ENCODE measurements around the gene ZNF232. TPM values are rescaled to one million over a fixed set of nuclear protein-coding genes. Genes with fewer than 3 reads are reported as not detected.
"Not testable (repeated sequence)": the region's sequence is repeated elsewhere in the genome, so short reads cannot be mapped to it uniquely, and the experiment has no call there.

The ZNF232 gene
- total RNA-seq, 1 donor from 2014 or later = 8.8 TPM

DNA sequence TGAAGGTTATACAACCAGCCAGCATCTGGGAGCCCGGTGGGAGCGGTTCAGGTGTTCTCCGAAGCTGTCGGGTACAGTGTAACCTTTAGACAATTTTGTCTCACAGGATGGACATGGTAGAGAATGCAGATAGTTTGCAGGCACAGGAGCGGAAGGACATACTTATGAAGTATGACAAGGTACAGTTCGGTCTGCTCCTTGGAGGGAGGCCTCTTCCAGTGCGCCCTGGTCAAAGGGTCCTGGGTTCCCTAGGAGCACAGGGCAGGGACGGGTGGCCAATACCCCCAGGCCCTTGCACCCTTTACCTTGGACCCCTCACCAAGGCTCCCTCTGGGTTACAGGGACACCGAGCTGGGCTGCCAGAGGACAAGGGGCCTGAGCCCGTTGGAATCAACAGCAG, 18.6 kb upstream of the ZNF232 start:
- not testable (repeated sequence) for DNase-seq (ENCODE audit: low read depth)

- DNase-seq (ENCODE audit: low read depth) = not testable (repeated sequence)
Measured at GRCh38 chr17:5129770-5130169, 18.1 kb upstream of the ZNF232 start.

DNA sequence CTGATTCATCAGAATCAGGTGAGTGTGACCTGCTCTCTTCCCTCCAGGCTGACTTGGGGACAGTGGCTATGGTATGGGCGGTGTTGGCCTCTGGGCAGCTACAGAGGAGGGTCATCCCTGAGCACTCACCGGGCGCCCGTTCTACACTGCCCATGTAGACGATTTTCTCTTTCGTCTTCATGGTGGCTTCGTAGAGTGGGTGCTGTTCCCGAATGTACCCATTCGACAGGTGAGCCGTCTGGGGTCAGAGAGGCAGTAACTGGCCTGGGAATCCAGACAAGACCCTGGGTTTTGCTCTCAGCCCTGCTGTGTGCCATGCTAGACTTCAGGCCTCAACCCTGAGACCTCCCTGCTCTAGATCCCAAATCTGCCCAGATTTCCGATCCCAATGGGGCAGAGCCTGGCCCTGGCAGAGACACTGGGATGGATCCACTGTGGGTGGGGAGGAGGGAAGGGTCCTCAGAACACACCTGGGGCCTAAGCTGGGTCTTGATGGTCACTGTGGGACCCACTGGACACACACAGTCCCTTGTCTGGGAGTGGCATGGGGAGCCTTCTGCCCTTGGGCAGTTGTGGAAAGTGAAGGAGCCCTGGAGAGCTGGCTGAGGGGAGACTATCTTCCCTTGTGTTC, 17.3 kb upstream of the ZNF232 start:
- DNase-seq (ENCODE audit: low read depth) = no peak

DNA sequence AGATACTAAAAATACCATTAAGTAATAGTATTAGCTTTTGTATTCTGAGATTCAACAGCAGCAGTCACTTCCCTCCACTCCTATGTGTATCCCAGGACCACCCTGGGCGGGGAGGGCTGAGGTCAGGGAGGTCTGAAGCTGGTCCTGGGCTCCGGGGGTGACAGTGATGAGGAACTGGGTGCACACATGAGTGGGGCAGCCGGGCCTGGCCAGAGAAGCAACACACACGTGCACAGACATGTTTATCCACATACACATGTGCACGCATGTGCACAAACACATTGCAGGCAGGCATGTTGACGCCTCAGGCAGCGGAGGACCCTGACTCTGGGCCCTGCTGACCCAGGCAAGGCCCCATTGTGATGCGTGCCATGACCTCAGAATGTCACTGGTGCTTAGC, 16.7 kb upstream of the ZNF232 start:
- not testable (repeated sequence) for DNase-seq (ENCODE audit: low read depth)

DNA sequence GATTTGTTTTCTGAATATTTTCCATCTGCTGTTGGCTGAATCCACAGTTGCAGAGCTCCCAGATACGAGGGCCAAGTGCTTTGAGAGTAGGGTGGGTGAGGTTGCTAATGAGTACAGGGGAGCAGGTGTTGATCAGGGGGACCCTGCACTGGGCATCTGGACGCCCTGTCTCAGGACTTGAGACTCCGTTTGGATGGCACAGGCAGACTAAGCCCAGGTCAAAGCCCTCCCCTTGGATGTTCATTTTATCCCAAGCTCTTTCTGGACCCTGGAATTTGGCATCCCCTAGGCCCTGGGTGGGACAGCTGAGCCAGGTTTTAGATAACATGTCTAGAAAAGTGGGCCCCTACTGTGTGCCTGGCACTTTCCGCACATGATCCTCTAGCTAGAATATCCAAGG, 16.2 kb upstream of the ZNF232 start:
- DNase-seq (ENCODE audit: low read depth) = no peak

GRCh38 chr17:5126719-5127488, 15.2 kb upstream of the ZNF232 start:
- no peak for DNase-seq (ENCODE audit: low read depth)

- not testable (repeated sequence) for DNase-seq (ENCODE audit: low read depth)
Measured at GRCh38 chr17:5124896-5125295, 13.2 kb upstream of the ZNF232 start.

- not testable (repeated sequence) for DNase-seq (ENCODE audit: low read depth)
Measured at GRCh38 chr17:5124125-5124760, 12.6 kb upstream of the ZNF232 start.

DNA sequence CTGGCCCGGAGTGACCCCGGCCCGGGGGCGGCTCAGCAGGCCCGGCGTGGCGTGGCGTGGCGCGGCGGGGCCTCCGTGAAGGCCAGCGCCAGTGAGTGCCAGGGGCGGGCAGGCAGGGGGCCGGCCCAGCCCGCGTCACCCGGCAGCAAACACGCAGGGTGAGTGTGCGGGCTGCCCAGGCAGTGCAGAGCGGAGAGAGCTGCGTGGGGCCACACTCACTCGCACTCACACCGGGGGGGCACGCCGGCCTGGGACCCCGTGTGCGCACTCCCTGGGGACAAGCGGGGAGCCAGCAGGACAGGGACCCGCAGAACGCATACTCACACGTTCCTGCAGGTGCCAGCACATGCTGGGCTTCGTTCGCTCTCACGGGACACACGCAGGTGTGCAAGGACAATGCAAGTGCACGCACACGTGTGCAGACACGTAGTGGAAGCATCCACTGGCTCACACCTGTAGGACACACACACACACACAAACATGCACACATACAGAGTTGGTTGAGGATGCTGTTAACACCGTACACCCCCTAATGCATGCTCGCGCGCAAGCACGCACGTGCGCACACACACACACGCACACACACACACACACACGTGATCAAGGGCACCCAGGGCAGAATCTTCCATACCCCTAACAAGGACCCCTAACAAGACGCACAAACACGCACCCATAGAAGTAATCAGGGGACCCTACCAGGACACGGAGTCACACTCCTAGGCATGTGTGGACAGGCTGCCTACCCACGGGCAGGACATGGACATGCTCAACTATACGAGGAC, 11.9 kb upstream of the ZNF232 start:
- DNase-seq (ENCODE audit: low read depth) = no peak

GRCh38 chr17:5122586-5123342, 11.1 kb upstream of the ZNF232 start:
- DNase-seq (ENCODE audit: low read depth) = no peak

GRCh38 chr17:5122056-5122455, 10.4 kb upstream of the ZNF232 start:
- DNase-seq (ENCODE audit: low read depth) = not testable (repeated sequence)

GRCh38 chr17:5121186-5121841, 9.6 kb upstream of the ZNF232 start:
- DNase-seq (ENCODE audit: low read depth) = no peak

- not testable (repeated sequence) for DNase-seq (ENCODE audit: low read depth)
Measured at GRCh38 chr17:5120436-5121185, 8.9 kb upstream of the ZNF232 start.

- no peak for DNase-seq (ENCODE audit: low read depth)
Measured at GRCh38 chr17:5120036-5120435, 8.4 kb upstream of the ZNF232 start.

- DNase-seq (ENCODE audit: low read depth) = no peak
Measured at GRCh38 chr17:5118219-5118618, 6.5 kb upstream of the ZNF232 start.

GRCh38 chr17:5115673-5116651, 4.3 kb upstream of the ZNF232 start, which contains the start of gene USP6:
TSS of gene USP6 (plus strand) at chr17:5116032. CDS start at chr17:5130368, 14,336 bp downstream.
- DNase-seq (ENCODE audit: low read depth) = no peak

DNA sequence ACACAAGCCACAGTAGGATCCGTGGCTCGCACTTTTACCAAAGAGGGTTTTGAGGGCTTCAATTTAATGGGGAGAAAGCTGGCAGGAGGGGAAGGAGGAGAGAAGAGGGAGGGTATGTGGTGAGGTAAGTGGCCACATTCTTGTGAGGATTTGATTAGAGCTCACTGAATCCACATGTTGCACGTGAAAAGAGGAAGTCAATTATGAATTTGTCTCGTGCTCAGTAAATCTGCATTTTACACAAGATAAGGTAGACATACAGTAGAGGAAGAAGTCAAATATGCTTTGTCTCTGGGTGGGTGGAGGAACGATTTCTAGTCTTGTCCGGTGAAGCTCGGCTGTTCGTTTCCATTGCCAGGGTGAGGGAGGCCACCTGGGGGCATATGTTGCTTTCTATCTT, 862 bp downstream of the ZNF232 start:
- no peak for DNase-seq (ENCODE audit: low read depth)

DNA sequence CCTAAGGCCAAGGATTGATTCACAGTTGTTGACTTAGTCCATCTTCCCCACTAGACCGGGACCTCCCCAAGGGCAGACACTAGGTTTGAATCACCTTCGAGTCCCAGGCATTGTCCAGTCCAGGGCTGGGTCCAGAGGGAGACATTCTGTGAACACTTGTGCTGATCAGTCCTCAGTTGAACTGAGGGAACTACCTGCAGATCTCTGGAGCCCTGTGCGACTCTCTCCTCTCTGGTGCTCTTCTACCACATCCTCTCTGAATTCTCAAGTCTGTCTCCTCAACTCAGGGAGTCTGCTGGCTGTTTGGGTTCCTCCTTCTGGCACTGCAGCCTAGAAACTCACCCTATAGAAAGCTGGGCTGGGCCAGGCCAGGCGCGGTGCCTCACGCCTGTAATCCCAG, 10.8 kb downstream of the ZNF232 start:
- DNase-seq (ENCODE audit: low read depth) = no peak

GRCh38 chr17:5099271-5099670, 12.4 kb downstream of the ZNF232 start:
- DNase-seq (ENCODE audit: low read depth) = no peak
